Small intestine (tissue), 7 donors: ENCODE data around the gene BEX2. TPM values are rescaled to one million over a fixed set of nuclear protein-coding genes. Genes with fewer than 3 reads are reported as not detected.

Source experiments
- DNase-seq, 2 donors: peaks; one replicate each; pipeline versions ENCODE4 v3.0.0 to v3.0.0-alpha.2; 2013
- FAIRE-seq: peaks from 2 replicates; lab custom pipeline; 2012; peaks lifted over from hg19 to GRCh38; lab: Jason Lieb, UNC
- H3K27ac ChIP-seq, 3 donors: one replicate each; pipeline ENCODE4 v1.5.1; 2013; ENCODE audit warnings: low read length in 2 of 3, mild to moderate bottlenecking in 2 of 3, control low read depth in 1 of 3, inconsistent platforms in 1 of 3, low read depth in 1 of 3, moderate library complexity in 1 of 3
- H3K27me3 ChIP-seq, 3 donors: one replicate each; pipeline ENCODE4 v1.6.1; 2013; ENCODE audit warnings: low read length in 3 of 3, inconsistent platforms in 1 of 3; ENCODE audit not compliant: control insufficient read depth in 3 of 3, insufficient read depth in 3 of 3
- H3K36me3 ChIP-seq, 3 donors: one replicate each; pipeline ENCODE4 v1.6.1; 2013; ENCODE audit warnings: low read length in 3 of 3, inconsistent platforms in 1 of 3, low read depth in 1 of 3, mild to moderate bottlenecking in 1 of 3, moderate library complexity in 1 of 3; ENCODE audit not compliant: control insufficient read depth in 3 of 3, insufficient read depth in 2 of 3
- H3K4me1 ChIP-seq, 3 donors: one replicate each; pipeline ENCODE4 v1.6.1; 2013; ENCODE audit warnings: low read length in 2 of 3, inconsistent platforms in 1 of 3, low read depth in 1 of 3, mild to moderate bottlenecking in 1 of 3, moderate library complexity in 1 of 3; ENCODE audit not compliant: control insufficient read depth in 3 of 3, insufficient read depth in 2 of 3
- H3K4me3 ChIP-seq, 3 donors: one replicate each; pipeline ENCODE4 v1.5.1; 2013; ENCODE audit warnings: low read length in 3 of 3, control low read depth in 1 of 3, inconsistent platforms in 1 of 3, low read depth in 1 of 3, mild to moderate bottlenecking in 1 of 3, moderate library complexity in 1 of 3
- H3K9me3 ChIP-seq, 2 donors: one replicate each; pipeline ENCODE4 v1.6.1; 2013; ENCODE audit warnings: low read depth in 1 of 2, low read length in 1 of 2; ENCODE audit not compliant: control insufficient read depth in 2 of 2, insufficient read depth in 1 of 2
- WGBS, 3 donors: extraction: QIAGEN DNeasy Blood & Tissue Kit; methylation state at CpG; one replicate each; pipeline ENCODE4 v1.1.7; 2013; 5-methylcytosine and 5-hydroxymethylcytosine counted together
- polyA plus RNA-seq, 4 donors: library from polyadenylated mRNA; stranded (reverse) in 3 of 4; unstranded in 1 of 4; fragments of 200-250 nt in 3 of 4; fragments of 120-200 nt in 1 of 4; gene quantifications; one replicate each; pipeline versions ENCODE4 v1.2.1 to v1.2.3, GENCODE V29; 2013
- donor health status: healthy with polysubstance abuse.
- donor health status: control.
- donor health status: control.
- donor health status: Bipolar disorder and iron deficiency.
- donor health status: healthy.

Gene BEX2
- polyA plus RNA-seq, 4 donors = 0.89 to 62.7 (median 22.6) TPM

GRCh38 chrX:103347682-103348397, 37.0 kb upstream of the BEX2 start:
- no peaks in the 10 kb centered on the region for H3K4me1 ChIP-seq
- peaks cover 0 to 5% (median 0%) of the 10 kb centered on the region in 3 donors for H3K27me3 ChIP-seq
- WGBS, 3 donors = 66 to 71% (median 70%) methylated on average over 25 to 29 of the region's 29 CpGs
- no peaks in the 10 kb centered on the region for H3K36me3 ChIP-seq
- FAIRE-seq (no peak), DNase-seq (no peak)
- H3K27ac ChIP-seq = no peak overlapping the region
- H3K9me3 ChIP-seq = no peaks in the 10 kb centered on the region
- H3K4me3 ChIP-seq = peak overlapping the region in 1 of 3 donors; percentile 5

- DNase-seq (no peak), FAIRE-seq (no peak)
- Histone ChIP-seq H3K36me3 (no peaks in the 10 kb centered on the region), H3K9me3 (no peaks in the 10 kb centered on the region), H3K27ac (no peak overlapping the region), H3K27me3 (peaks cover 0 to 5% (median 0%) of the 10 kb centered on the region in 3 donors), H3K4me3 (no peak overlapping the region), H3K4me1 (no peaks in the 10 kb centered on the region)
- 51 to 79% (median 78%) methylated on average over 2 of the region's 2 CpGs for WGBS, 3 donors
These were observed 33.8 kb upstream of the BEX2 start for GRCh38 chrX:103344606-103345005.

- H3K4me3 ChIP-seq = no peak overlapping the region
- WGBS, 3 donors = 1 to 25% (median 6%) methylated on average over 2 of the region's 2 CpGs
- DNase-seq (peak; percentile 25 to 55), FAIRE-seq (no peak)
- no peaks in the 10 kb centered on the region for H3K9me3 ChIP-seq
- H3K36me3 ChIP-seq = no peaks in the 10 kb centered on the region
- no peaks in the 10 kb centered on the region for H3K4me1 ChIP-seq
- H3K27me3 ChIP-seq = peaks cover 0 to 3% (median 0%) of the 10 kb centered on the region in 3 donors
- no peak overlapping the region for H3K27ac ChIP-seq
These were observed 32.3 kb upstream of the BEX2 start for GRCh38 chrX:103343105-103343504.

- Histone ChIP-seq H3K27ac (no peak overlapping the region), H3K9me3 (no peaks in the 10 kb centered on the region), H3K36me3 (no peaks in the 10 kb centered on the region), H3K4me1 (no peaks in the 10 kb centered on the region), H3K27me3 (no peaks in the 10 kb centered on the region), H3K4me3 (no peak overlapping the region)
- WGBS, 3 donors = 37 to 78% (median 77%) methylated on average over 3 of the region's 3 CpGs
- no peak for FAIRE-seq
- DNase-seq = no peak
These were observed 27.9 kb upstream of the BEX2 start for GRCh38 chrX:103338663-103339062.

GRCh38 chrX:103330681-103331288, 20.0 kb upstream of the BEX2 start:
- Histone ChIP-seq H3K27ac (peak overlapping the region in 1 of 3 donors; percentile 63), H3K4me3 (peak overlapping the region in 1 of 3 donors; percentile 40), H3K9me3 (no peaks in the 10 kb centered on the region), H3K4me1 (no peaks in the 10 kb centered on the region), H3K27me3 (peaks cover 0 to 4% (median 0%) of the 10 kb centered on the region in 3 donors), H3K36me3 (no peaks in the 10 kb centered on the region)
- WGBS, 3 donors = 38 to 65% (median 59%) methylated on average over 20 to 21 of the region's 21 CpGs
- FAIRE-seq (no peak), DNase-seq (peak in 1 of 2 donors; percentile 4)

GRCh38 chrX:103329991-103330390, 19.2 kb upstream of the BEX2 start, which contains the start of gene TCEAL7:
TCEAL7 (plus strand) TSS chrX:103330239; CDS start chrX:103331404, 1,165 bp downstream.
- Histone ChIP-seq H3K9me3 (no peaks in the 10 kb centered on the region), H3K4me1 (no peaks in the 10 kb centered on the region), H3K4me3 (peak within 1 kb of the TSS in 1 of 3 donors; percentile 40), H3K36me3 (no peaks in the 10 kb centered on the region), H3K27ac (peak within 1 kb of the TSS in 2 of 3 donors; percentile 58 to 63), H3K27me3 (peaks cover 0 to 4% (median 0%) of the 10 kb centered on the region in 3 donors)
- DNase-seq (peak in 1 of 2 donors; percentile 20), FAIRE-seq (no peak)
- WGBS, 3 donors = 36 to 69% (median 60%) methylated on average over 7 to 11 of the region's 11 CpGs

GRCh38 chrX:103311399-103311780, 600 bp upstream of the BEX2 start:
- DNase-seq = peak in 1 of 2 donors; percentile 1
- Histone ChIP-seq H3K27me3 (no peaks in the 10 kb centered on the region), H3K27ac (no peak overlapping the region), H3K4me1 (no peaks in the 10 kb centered on the region), H3K4me3 (peak overlapping the region in 1 of 3 donors; percentile 65), H3K9me3 (no peaks in the 10 kb centered on the region), H3K36me3 (peaks cover 0 to 2% (median 0%) of the 10 kb centered on the region in 3 donors)
- no peak for FAIRE-seq
- 54 to 66% (median 63%) methylated on average over 3 of the region's 3 CpGs for WGBS, 3 donors

GRCh38 chrX:103309860-103310554, 783 bp downstream of the BEX2 start:
- H3K27me3 ChIP-seq = no peaks in the 10 kb centered on the region
- H3K27ac ChIP-seq = peak overlapping the region in 1 of 3 donors; percentile 53
- no peak for DNase-seq
- no peaks in the 10 kb centered on the region for H3K9me3 ChIP-seq
- no peaks in the 10 kb centered on the region for H3K4me1 ChIP-seq
- FAIRE-seq = no peak
- H3K4me3 ChIP-seq = peak overlapping the region; percentile 37 to 67 (median 65)
- H3K36me3 ChIP-seq = peaks cover 0 to 2% (median 0%) of the 10 kb centered on the region in 3 donors
- WGBS, 3 donors = 24 to 59% (median 59%) methylated on average over 14 to 31 of the region's 32 CpGs
